K562 (cell line): ENCODE data around the gene CIAO2B. TPM values are rescaled to one million over a fixed set of nuclear protein-coding genes. Genes with fewer than 3 reads are reported as not detected.

Experiments
- E2F8 ChIP-seq: fragments of 450-650 bp; IDR thresholded peaks from 2 replicates; pipeline ENCODE4 v1.7.1; 2018; ENCODE audit warnings: mild to moderate bottlenecking, low read depth; ENCODE audit not compliant: partially characterized antibody
- ELF1 ChIP-seq: fragments of 200-800 bp; sonication (Bioruptor generic); IDR thresholded peaks from 2 replicates; pipeline ENCODE4 v1.6.1; 2016; ENCODE audit warnings: missing genetic modification characterization, missing compliant biosample characterization
- FOXJ3 ChIP-seq: sonication (generic); formaldehyde crosslinking; IDR thresholded peaks from 2 replicates; pipeline ENCODE4 v1.4.0; 2020; ENCODE audit warnings: mild to moderate bottlenecking, missing genetic modification reagents
- LCOR ChIP-seq: sonication (generic); formaldehyde crosslinking; IDR thresholded peaks from 2 replicates; pipeline ENCODE4 v1.8.0; 2022; ENCODE audit warnings: mild to moderate bottlenecking, missing genetic modification reagents
- NR2C2 ChIP-seq, 2 experiments: fragments of 200-800 bp in 1 of 2; sonication (Bioruptor generic) in 1 of 2; sonication (generic) in 1 of 2; formaldehyde crosslinking in 1 of 2; IDR thresholded peaks; 2 replicates each; pipeline versions ENCODE4 v1.6.1 to v1.8.0; 2016 to 2022; ENCODE audit warnings: mild to moderate bottlenecking in 1 of 2, missing compliant biosample characterization in 1 of 2, missing genetic modification characterization in 1 of 2, missing genetic modification reagents in 1 of 2
- TFAP4 ChIP-seq: sonication (generic); formaldehyde crosslinking; IDR thresholded peaks from 2 replicates; pipeline ENCODE4 v1.8.0; 2022; ENCODE audit warnings: missing genetic modification reagents, mild to moderate bottlenecking, moderate library complexity, borderline replicate concordance
- polyA plus RNA-seq, 8 experiments: library from polyadenylated mRNA; depleted of rRNA in 4 of 8; stranded (reverse) in 5 of 8; unstranded in 3 of 8; fragments of >200 nt; fragmentation: Nextera tagmentation in 2 of 8; fragmentation: Illumina TruSeq in 1 of 8; extraction: Ambion mirVana in 2 of 8; extraction: Trizol in 1 of 8; gene quantifications; 2 replicates each; pipeline versions ENCODE4 v1.2.1 to v1.2.3, GENCODE V29; 2011 to 2014; ENCODE audit warnings: inconsistent platforms in 1 of 8, missing spikeins in 1 of 8
- total RNA-seq, 7 experiments: library from RNA; depleted of rRNA in 6 of 7; stranded (reverse); fragments of >200 nt in 6 of 7; fragmentation: Illumina TruSeq in 2 of 7; extraction: Trizol in 2 of 7; gene quantifications; 2 replicates each; pipeline versions ENCODE4 v1.2.1 to v1.2.3, GENCODE V29; 2011 to 2021; ENCODE audit warnings: low replicate concordance in 1 of 7
- TF ChIP-seq, protein P1 (sequence below), 2 experiments: fragments of 250-450 bp in 1 of 2; fragments of 450-650 bp in 1 of 2; sonication (Bioruptor Pico) in 1 of 2; IDR thresholded peaks; 2 replicates each; pipeline versions ENCODE4 v1.6.1 to v1.8.0; 2016 to 2021; ENCODE audit warnings: mild to moderate bottlenecking in 2 of 2, moderate library complexity in 2 of 2, missing compliant biosample characterization in 1 of 2, missing genetic modification characterization in 1 of 2
- TF ChIP-seq, protein P2 (sequence below), 2 experiments: fragments of 450-650 bp in 1 of 2; sonication (generic) in 1 of 2; formaldehyde crosslinking in 1 of 2; IDR thresholded peaks; 2 replicates each; pipeline versions ENCODE4 v1.7.1 to v1.9.0; 2016 to 2022; ENCODE audit warnings: inconsistent platforms in 1 of 2, mild to moderate bottlenecking in 1 of 2, missing genetic modification reagents in 1 of 2

CIAO2B gene
- total and polyA plus RNA-seq, 9 of the 15 experiments (the other 6 are each of a cell fraction or from before 2014, with no cell fraction given): 86.8 to 182 (median 113) TPM

- TF ChIP-seq, protein P1, sequence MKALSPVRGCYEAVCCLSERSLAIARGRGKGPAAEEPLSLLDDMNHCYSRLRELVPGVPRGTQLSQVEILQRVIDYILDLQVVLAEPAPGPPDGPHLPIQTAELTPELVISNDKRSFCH (CRISPR knock-in tag; IDR thresholded peaks at IDR 0.05): no peak
- TF ChIP-seq, protein P1 (tag; IDR thresholded peaks at IDR 0.05): peak; percentile 34; the same call in 1 of the 2 replicates
- TF ChIP-seq LCOR (CRISPR knock-in tag) (peak; percentile 50), E2F8 (peak; percentile 89), FOXJ3 (CRISPR knock-in tag) (no peak), TFAP4 (CRISPR knock-in tag) (peak; percentile 87), ELF1 (tag) (peak; percentile 96), NR2C2 (CRISPR knock-in tag; IDR thresholded peaks at IDR 0.05) (0 out of 2 replicates have a peak, but pooled peaks have one; percentile 56), NR2C2 (tag; IDR thresholded peaks at IDR 0.05) (peak; percentile 57; the same call in 1 of the 2 replicates)
- TF ChIP-seq, protein P2, sequence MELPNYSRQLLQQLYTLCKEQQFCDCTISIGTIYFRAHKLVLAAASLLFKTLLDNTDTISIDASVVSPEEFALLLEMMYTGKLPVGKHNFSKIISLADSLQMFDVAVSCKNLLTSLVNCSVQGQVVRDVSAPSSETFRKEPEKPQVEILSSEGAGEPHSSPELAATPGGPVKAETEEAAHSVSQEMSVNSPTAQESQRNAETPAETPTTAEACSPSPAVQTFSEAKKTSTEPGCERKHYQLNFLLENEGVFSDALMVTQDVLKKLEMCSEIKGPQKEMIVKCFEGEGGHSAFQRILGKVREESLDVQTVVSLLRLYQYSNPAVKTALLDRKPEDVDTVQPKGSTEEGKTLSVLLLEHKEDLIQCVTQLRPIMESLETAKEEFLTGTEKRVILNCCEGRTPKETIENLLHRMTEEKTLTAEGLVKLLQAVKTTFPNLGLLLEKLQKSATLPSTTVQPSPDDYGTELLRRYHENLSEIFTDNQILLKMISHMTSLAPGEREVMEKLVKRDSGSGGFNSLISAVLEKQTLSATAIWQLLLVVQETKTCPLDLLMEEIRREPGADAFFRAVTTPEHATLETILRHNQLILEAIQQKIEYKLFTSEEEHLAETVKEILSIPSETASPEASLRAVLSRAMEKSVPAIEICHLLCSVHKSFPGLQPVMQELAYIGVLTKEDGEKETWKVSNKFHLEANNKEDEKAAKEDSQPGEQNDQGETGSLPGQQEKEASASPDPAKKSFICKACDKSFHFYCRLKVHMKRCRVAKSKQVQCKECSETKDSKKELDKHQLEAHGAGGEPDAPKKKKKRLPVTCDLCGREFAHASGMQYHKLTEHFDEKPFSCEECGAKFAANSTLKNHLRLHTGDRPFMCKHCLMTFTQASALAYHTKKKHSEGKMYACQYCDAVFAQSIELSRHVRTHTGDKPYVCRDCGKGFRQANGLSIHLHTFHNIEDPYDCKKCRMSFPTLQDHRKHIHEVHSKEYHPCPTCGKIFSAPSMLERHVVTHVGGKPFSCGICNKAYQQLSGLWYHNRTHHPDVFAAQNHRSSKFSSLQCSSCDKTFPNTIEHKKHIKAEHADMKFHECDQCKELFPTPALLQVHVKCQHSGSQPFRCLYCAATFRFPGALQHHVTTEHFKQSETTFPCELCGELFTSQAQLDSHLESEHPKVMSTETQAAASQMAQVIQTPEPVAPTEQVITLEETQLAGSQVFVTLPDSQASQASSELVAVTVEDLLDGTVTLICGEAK (IDR thresholded peaks at IDR 0.05): peak; percentile 96
- TF ChIP-seq, protein P2 (CRISPR knock-in tag; IDR thresholded peaks at IDR 0.05): no peak
Measured at GRCh38 chr16:66934138-66934838, at the start of gene CIAO2B (continued).
